Measurements from ENCODE around the gene SLC44A3. TPM values are rescaled to one million over a fixed set of nuclear protein-coding genes. Genes with fewer than 3 reads are reported as not detected.

SLC44A3 gene
- total and polyA plus RNA-seq, 9 of the 15 experiments (the other 6 are each of a cell fraction or from before 2014, with no cell fraction given) = not detected

DNA sequence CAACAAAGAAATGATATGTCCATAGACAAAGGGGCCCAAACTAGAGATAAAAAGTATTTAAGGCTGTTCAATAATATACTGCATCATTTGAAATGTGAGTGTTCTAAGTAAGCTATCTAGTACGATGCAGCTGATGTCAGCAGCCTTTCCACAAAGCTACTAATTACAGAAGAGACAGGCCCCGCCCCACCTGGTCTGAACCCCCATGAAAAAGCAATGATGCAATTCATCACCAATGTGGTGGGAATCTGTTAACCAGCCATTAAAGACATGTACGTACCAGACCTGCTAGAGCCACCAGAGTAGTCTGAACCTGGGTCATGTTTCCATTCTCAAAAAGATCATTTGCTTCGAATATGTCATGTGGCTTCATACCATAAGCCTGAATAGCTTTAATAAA, 81.7 kb downstream of the SLC44A3 start:
- no peak overlapping the region for H3K9ac ChIP-seq (ENCODE audit: insufficient read depth in 1 of 2, low read depth in 2 of 2, low read length in 2 of 2)
- H2AFZ ChIP-seq (ENCODE audit: low read depth, low read length) = no peak overlapping the region
- FAIRE-seq (no peak), DNase-seq (ENCODE audit: extremely low read depth in 1 of 4, low spot score in 3 of 4) (peak in 1 of 4 experiments; percentile 12), ATAC-seq (peak; percentile 93)
- 0% methylated on average over 4 of the region's 4 CpGs for WGBS (ENCODE audit: insufficient coverage, low coverage, missing lambda C conversion rate)
- ChIA-PET CTCF (ENCODE audit: low intra/inter-chr PET ratio) (no interaction called here), POLR2A (interaction anchor here (1.4 to 1.5 kb wide), 2 partner anchors 10 to 59 kb away, joined by 5 to 7 read pairs; no protein-coding TSS in a partner anchor)
- no peak overlapping the region for H3K4me3 ChIP-seq
- peaks cover 7 to 11% of the 10 kb centered on the region in 2 experiments; a peak in 4 of 5 replicates for H3K27me3 ChIP-seq (ENCODE audit: control insufficient read depth in 2 of 2, insufficient read depth in 2 of 2, low read length in 2 of 2)
- intact Hi-C loops (cut with micrococcal nuclease) (no loop called here), in situ Hi-C loops (cut with MboI) (no loop called here)
- no peaks in the 10 kb centered on the region for H3K9me1 ChIP-seq (ENCODE audit: control insufficient read depth, insufficient read depth, low read length)
- BruUV-seq (replicated peaks) = no TSS peak
- no peak overlapping the region for H3K4me2 ChIP-seq (ENCODE audit: insufficient read depth, low read length)
- H3K79me2 ChIP-seq (ENCODE audit: control insufficient read depth, insufficient read depth, low read length) = no peaks in the 10 kb centered on the region
- no peaks in the 10 kb centered on the region for H4K20me1 ChIP-seq (replicated peaks; ENCODE audit: control insufficient read depth, insufficient read depth, low read length)
- H3K4me1 ChIP-seq (replicated peaks in 1 of 2; ENCODE audit: control insufficient read depth in 2 of 2, insufficient read depth in 2 of 2, low read length in 2 of 2) = no peaks in the 10 kb centered on the region
- H3K9me3 ChIP-seq (replicated peaks; ENCODE audit: control insufficient read depth, insufficient read depth, low read depth, low read length) = no peaks in the 10 kb centered on the region
- TF ChIP-seq RBFOX2 (IDR thresholded peaks at IDR 0.05; ENCODE audit: low read depth, low read length) (peak; percentile 27; the same call in 1 of the 2 replicates), KDM1A (IDR thresholded peaks at IDR 0.05) (no peak), ATF7 (IDR thresholded peaks at IDR 0.05) (0 out of 2 replicates have a peak, but pooled peaks have one; percentile 47), CREM (IDR thresholded peaks at IDR 0.05; ENCODE audit: low read depth) (no peak), MBD2 (IDR thresholded peaks at IDR 0.05; ENCODE audit: borderline replicate concordance, low read depth) (no peak), CEBPG (CRISPR knock-in tag; IDR thresholded peaks at IDR 0.05) (peak; percentile 47), CEBPG (tag; conservative IDR thresholded peaks at IDR 0.05 in 1 of 2, IDR thresholded peaks at IDR 0.05 in 1 of 2) (peak in 1 of 2 experiments; percentile 79; a peak in 2 of 4 replicates), ZNF589 (CRISPR knock-in tag; IDR thresholded peaks at IDR 0.05; ENCODE audit: low read depth) (0 out of 2 replicates have a peak, but pooled peaks have one; percentile 48), MEIS2 (IDR thresholded peaks at IDR 0.05; ENCODE audit: partially characterized antibody) (peak; percentile 77), POLR2A (conservative IDR thresholded peaks at IDR 0.05) (no peak), MCM7 (IDR thresholded peaks at IDR 0.05) (no peak)
- TF ChIP-seq, protein P1, sequence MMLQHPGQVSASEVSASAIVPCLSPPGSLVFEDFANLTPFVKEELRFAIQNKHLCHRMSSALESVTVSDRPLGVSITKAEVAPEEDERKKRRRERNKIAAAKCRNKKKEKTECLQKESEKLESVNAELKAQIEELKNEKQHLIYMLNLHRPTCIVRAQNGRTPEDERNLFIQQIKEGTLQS (IDR thresholded peaks at IDR 0.05) = peak; percentile 83
- TF ChIP-seq, protein P1 (CRISPR knock-in tag; conservative IDR thresholded peaks at IDR 0.05) = no peak
- TF ChIP-seq, protein P2, sequence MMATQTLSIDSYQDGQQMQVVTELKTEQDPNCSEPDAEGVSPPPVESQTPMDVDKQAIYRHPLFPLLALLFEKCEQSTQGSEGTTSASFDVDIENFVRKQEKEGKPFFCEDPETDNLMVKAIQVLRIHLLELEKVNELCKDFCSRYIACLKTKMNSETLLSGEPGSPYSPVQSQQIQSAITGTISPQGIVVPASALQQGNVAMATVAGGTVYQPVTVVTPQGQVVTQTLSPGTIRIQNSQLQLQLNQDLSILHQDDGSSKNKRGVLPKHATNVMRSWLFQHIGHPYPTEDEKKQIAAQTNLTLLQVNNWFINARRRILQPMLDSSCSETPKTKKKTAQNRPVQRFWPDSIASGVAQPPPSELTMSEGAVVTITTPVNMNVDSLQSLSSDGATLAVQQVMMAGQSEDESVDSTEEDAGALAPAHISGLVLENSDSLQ (IDR thresholded peaks at IDR 0.05) = peak; percentile 55
- H3K36me3 ChIP-seq (ENCODE audit: control insufficient read depth, insufficient read depth, low read length) = no peaks in the 10 kb centered on the region
- H3K27ac ChIP-seq (ENCODE audit: extremely low read depth, low read depth, low read length) = no peak overlapping the region

Data from K562 (cell line).